ENCODE measurements around the gene MOG. TPM values are rescaled to one million over a fixed set of nuclear protein-coding genes. Genes with fewer than 3 reads are reported as not detected.
"Not testable (repeated sequence)": the region's sequence is repeated elsewhere in the genome, so short reads cannot be mapped to it uniquely, and the experiment has no call there.

MOG gene
- total RNA-seq, 2 experiments from 2014 or later = not detected

DNA sequence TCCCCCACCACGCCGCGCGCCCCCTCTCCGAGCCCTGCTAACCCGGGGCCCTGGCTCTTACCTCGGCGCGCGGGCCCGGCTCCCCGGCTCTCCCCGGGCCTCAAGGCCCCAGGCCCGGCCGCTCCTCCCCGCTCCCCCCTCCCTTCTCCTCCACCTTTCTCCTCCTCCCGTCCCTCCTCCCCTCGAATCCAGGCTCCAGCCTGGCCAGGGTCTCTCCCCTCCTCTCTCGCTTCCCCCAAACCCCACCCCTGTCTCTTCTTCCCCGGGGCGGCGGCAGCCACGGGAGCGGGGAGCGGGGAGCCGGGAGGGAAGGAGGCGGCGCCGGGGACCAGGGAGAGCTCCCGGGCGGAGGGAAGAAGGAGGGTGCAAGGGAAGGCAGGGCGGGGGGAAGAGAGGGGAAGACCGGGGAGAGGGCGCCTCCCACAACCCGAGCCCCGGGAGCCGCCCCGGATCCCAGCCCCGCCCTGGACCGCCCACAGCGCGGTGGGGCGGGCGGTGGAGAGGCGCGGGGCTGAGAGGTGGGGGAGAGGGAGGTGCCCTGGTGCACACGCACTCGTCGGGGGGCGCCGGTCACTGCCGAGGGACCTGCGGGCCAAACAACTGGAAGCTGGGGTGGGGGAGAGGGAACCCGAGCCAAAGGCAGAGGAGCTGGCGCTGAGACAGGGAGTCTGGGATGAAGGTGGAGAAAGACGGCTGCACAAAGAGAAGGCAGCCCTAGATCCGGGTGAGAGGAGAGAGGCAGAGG lies 23.9 kb upstream of the MOG start, which contains the start of gene GABBR1:
GABBR1 (minus strand) TSS at position 395 of the 745 bp plus-strand sequence. CDS start 798 bp downstream, outside the sequence.
- CTCF ChIA-PET = interaction anchor here (2.0 kb wide), 1 partner anchor 18 kb away, joined by 7 read pairs; no protein-coding TSS in a partner anchor
- POLR2A ChIA-PET = no interaction called here

DNA sequence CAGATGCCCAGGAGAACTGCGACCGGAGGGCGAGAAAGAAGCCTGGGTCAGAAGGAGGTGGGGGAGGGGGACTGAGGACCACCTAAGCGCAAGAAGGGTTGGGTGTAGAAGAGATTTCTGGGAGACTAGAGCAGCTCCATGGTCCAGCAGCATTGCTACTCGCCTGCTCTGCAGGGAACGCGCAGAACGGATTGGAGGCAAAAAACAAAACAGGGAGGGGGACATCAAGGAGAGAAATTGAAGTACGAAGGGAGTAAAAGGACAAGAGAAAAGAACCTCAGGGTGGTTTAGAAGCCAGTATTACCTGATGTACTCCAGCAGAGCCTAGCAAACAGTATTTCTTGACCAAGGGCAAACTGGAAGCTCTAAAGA lies 23.4 kb upstream of the MOG start:
- POLR2A ChIA-PET = no interaction called here
- CTCF ChIA-PET = interaction anchor here (2.0 kb wide), 1 partner anchor 17 kb away, joined by 7 read pairs; no protein-coding TSS in a partner anchor

DNA sequence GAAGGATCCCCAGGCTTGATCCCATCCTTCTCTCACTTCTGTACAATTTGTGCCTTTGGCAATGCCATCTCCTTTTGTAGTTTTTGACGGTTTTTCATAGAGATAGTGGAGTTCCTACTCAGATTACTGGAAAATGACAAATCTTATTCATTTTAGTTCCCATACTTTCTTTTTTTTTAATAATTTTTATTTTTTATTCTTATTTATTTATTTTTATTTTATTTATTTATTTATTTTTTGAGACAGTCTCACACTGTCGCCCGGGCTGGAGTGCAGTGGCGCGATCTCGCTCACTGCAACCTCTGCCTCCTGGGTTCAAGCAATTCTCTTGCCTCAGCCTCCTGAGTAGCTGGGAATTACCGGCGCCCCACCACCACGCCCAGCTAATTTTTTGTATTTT lies 19.6 kb upstream of the MOG start:
- ChIA-PET CTCF (interaction anchor here (0.8 kb wide), 1 partner anchor 16 kb away, joined by 3 read pairs; no protein-coding TSS in a partner anchor), POLR2A (no interaction called here)

DNA sequence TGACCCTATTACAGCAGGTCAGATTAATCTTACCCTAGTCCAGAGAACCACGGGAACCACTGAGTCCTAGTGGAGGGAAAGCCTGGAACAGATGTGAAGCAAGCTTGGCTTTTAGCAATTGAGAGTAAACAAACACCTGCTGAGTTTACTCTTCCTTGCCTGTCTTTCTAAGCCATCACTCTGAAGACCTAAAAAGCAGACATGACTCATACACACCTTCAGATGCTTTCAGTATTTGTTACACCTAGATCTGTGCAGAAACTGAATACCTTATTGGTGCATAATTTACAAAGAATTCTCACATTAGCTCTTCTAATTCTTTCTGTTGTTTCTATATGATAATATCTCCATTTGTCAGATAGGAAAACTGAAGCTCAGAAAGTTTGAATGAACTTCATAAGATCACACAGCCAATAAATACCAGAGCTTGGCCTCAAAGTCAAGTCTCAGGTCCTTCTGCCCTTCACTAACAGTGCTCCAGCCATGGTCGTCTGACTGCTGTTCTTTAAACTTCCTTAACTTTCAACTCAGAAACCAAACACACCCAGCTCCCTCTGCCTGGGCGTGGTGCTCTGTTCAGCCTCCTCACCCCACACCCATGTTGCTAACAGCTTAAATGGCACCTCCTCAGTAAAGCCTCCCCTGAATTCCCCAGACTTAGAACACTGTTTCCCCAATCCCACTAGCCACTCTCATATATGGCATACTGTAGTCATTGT lies 15.3 kb upstream of the MOG start:
- POLR2A ChIA-PET = no interaction called here
- CTCF ChIA-PET = interaction anchor here (0.6 to 2.2 kb wide), 4 partner anchors 9 to 717 kb away, joined by 3 to 19 read pairs (median 5); no protein-coding TSS in a partner anchor

GRCh38 chr6:29647927-29648642 lies 8.8 kb upstream of the MOG start:
- ChIA-PET CTCF (no interaction called here), POLR2A (no interaction called here)

DNA sequence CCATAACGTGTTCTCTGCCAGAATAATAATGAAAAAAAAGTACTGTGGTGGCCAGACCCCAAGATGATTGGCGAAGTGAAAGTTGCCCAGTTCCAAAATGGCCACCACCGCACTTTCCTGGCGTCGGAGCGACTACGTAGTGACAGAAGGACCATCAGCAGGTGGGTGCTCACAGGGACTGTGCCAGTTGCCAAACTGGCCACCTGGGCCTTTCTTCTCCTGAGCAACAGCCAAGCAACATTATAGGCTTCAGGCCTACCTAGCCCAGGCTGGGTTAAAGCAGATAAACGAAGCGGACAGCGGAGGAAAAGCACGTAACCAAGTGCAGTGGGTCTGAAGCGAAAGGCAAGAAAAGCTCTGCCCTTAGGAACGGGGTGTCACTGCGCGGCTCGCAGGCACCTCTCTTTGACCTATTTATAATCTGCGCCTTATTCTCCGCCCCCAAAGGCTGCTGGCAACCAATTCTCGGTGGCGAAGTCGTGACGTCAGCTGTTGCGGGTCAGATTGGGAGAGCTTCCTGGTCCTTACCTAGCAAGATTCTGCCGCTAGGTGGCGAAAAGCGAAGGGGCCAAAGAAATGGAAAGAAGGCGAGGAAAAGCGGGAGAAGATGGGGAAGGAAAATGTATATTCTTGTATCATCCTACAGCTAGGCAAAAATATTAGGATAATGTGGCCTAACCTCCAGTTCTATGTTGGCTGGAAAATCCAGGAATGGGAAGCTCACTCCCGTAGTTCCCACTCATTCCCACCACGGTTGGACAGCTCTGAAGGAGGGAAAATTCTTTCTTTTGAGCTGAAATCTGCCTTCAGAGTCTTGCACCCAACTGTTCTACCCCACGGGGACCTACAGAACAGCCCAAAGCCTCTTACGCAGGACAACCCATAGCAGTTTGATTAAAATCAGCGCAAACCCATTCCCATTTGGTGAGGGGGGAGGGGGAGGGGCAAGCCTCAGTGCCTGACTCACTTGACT lies 6.9 kb upstream of the MOG start:
- POLR2A ChIA-PET = interaction anchor here (0.6 kb wide), 1 partner anchor 413 kb away, joined by 5 read pairs; no protein-coding TSS in a partner anchor
- CTCF ChIA-PET = interaction anchor here (0.6 to 2.5 kb wide), 12 partner anchors 9 to 864 kb away, joined by 3 to 19 read pairs (median 3); partner anchors contain the start of genes GABBR1 and ZFP57

- ChIA-PET CTCF (interaction anchor here (0.7 to 2.9 kb wide), 12 partner anchors 10 to 98 kb away, joined by 3 to 19 read pairs (median 4); partner anchors contain the start of genes GABBR1 and ZFP57), POLR2A (no interaction called here)
These were observed 5.3 kb upstream of the MOG start for GRCh38 chr6:29651413-29652197.

GRCh38 chr6:29652198-29652584 lies 4.7 kb upstream of the MOG start:
- ChIA-PET POLR2A (no interaction called here), CTCF (interaction anchor here (0.9 to 2.9 kb wide), 5 partner anchors 9 to 98 kb away, joined by 3 to 15 read pairs (median 3); partner anchors contain the start of gene ZFP57)

GRCh38 chr6:29653452-29654038 lies 3.3 kb upstream of the MOG start:
- ChIA-PET POLR2A (no interaction called here), CTCF (interaction anchor here (0.6 to 2.9 kb wide), 20 partner anchors 9 to 560 kb away, joined by 3 to 15 read pairs (median 4); partner anchors contain the start of genes TRIM26 and ZFP57)

DNA sequence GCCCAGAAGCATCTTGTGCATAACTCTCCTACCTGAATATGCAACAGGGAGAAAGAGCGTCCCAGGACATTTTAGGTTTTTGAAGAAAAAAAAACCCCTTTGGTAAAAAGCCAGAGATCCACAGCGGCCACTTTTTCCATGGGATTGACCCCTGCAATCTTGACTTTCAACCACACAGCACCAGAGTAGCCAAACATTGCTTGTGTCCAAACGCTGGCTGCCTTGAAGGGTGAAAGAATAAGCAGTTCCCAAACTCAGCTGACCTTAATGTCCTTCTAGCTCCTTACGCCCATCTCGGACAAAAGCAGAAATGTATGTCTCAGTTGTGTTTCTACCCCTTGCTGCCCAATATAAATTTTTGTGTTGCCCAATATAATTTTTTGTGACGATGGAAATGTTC lies 1.2 kb upstream of the MOG start:
- POLR2A ChIA-PET = no interaction called here
- CTCF ChIA-PET = no interaction called here

DNA sequence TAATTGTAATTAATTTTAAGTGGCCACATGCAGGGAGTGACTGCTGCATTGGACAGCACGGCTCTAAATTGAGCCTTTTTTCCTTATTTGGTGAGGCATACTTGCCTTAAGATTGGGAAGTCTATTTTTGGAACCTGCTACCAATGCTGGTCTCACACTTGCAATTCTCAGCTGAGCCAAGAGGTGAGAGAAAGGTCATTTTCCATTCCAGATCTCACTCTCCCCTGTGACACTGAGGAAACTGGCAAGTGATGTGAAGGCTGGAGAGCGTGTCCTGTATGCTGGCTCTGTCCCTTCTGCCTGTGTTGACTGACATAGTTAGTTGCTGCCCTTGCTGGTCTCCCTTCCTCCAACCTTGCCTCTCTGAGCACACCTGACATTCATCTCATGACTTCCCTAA lies 735 bp upstream of the MOG start:
- ChIA-PET POLR2A (no interaction called here), CTCF (no interaction called here)

- CTCF ChIA-PET = interaction anchor here (1.1 to 1.6 kb wide), 3 partner anchors 9 to 174 kb away, joined by 3 to 5 read pairs (median 3); no protein-coding TSS in a partner anchor
- POLR2A ChIA-PET = no interaction called here
These were observed 4.2 kb downstream of the MOG start for GRCh38 chr6:29661071-29661470.

GRCh38 chr6:29661502-29662141 lies 4.7 kb downstream of the MOG start:
- POLR2A ChIA-PET = not testable (repeated sequence)
- CTCF ChIA-PET = interaction anchor here (1.0 to 1.6 kb wide), 4 partner anchors 10 to 173 kb away, joined by 3 to 5 read pairs (median 3); no protein-coding TSS in a partner anchor

- ChIA-PET POLR2A (no interaction called here), CTCF (interaction anchor here (0.6 to 3.5 kb wide), 2 partner anchors 10 to 37 kb away, joined by 4 to 12 read pairs; no protein-coding TSS in a partner anchor)
These were observed 6.6 kb downstream of the MOG start for GRCh38 chr6:29663300-29664042.

- CTCF ChIA-PET = interaction anchor here (1.0 to 3.5 kb wide), 2 partner anchors 13 to 15 kb away, joined by 3 to 12 read pairs; no protein-coding TSS in a partner anchor
- POLR2A ChIA-PET = no interaction called here
These were observed 9.3 kb downstream of the MOG start for GRCh38 chr6:29665942-29666825.

Data from activated CD8-positive, alpha-beta memory T cell treated with anti-CD3 and anti-CD28 coated beads for 36 hours (primary cell).